Measurements from ENCODE around the gene TENM4.
A peak's percentile ranks its signal among the peaks of the same experiment; 100 is the strongest.

Gene TENM4

GRCh38 chr11:78802058-78802761 lies 638.6 kb downstream of the TENM4 start:
- DNase-seq = no peak

GRCh38 chr11:78801161-78801884 lies 639.5 kb downstream of the TENM4 start:
- DNase-seq = peak in 2 of 14 donors; percentile 43 to 45

DNA sequence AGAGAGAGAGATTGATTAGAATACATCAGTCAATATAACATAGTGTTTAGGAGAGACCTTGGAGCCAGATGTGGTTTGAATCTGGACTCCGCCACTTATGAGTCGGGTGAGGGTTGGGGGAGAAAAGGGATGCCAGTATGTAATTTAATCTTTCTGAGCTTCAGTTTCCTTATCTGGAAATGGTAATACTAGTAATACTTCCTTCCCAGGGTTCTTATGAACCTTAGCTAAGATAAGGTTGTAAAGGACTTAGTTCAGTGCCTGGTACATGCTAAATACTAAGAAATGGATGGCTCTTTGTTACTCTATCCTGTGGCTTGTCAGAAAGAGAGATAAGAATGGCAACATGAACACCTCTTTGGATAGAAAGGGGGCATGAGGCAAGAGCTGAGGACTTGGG lies 640.1 kb downstream of the TENM4 start:
- DNase-seq = no peak

DNA sequence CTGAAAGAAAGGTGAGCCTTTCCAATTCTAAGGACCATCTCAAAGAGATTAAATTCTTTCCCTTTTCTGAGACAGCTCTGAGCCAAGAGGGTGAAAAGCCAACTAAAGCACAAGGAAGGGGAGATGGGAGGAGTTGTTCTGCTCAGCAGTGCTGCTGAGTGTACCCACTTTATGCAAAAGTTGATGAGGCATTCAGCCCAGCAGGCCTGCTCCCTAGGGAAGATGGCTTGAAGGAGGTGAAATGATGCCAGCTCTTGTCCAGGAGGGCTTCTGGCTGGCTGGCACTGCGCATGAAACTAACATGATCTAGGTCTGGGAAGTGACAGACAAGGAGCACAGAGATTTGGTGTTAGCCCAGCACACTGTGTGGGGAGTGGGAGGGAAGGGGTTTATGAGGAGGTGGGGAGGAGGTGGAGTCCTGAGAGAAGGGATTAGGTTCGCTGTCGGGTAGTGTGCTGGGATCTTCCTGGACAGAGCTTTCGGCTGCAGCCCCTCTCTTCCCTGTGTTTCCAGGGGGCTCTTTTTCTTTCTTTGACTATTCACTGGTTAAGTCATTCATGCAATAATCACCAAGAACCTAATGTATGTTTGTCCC lies 640.6 kb downstream of the TENM4 start:
- no peak for DNase-seq

DNA sequence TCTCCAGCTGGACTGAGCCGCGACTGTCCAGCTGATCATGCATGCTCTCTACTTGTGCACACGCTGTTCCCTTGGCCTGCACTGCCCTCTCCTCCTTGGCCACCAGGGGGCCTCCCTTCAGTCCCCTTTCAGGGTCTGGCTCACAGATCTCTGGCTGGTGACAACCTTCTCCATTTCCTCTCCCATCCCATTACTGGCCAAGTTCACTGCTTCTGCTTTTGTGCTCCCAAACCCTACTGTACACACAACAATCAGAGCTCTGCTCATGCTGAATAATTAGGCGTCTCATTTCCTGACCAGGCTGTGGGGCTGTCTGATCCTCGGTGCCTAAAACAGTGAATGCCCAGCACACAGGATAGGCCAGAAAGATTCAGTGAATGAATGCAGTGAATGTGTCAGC lies 642.2 kb downstream of the TENM4 start:
- DNase-seq = peak in 10 of 14 donors; percentile 24 to 72 (median 60)

- no peak for DNase-seq
These were observed 643.3 kb downstream of the TENM4 start for GRCh38 chr11:78797559-78797958.

DNA sequence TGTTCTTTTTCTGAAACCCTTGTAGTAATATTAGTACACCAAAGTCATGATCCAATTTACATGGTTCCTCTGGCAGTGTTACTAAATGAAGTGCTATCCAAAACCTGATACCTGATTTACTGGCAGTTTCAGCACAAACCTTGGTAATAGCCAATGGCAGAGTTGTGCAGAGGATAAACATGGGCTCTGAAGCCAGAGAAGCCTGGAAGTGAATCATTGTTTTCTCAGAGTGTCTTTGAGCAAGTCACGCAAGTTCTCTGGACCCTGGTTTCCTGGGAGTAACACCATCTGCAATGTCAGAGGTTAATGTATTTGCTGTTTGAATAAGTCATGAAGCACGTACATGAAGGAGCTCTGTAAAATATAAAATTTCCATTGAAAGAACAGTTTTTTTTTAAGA lies 643.9 kb downstream of the TENM4 start:
- DNase-seq = no peak

DNA sequence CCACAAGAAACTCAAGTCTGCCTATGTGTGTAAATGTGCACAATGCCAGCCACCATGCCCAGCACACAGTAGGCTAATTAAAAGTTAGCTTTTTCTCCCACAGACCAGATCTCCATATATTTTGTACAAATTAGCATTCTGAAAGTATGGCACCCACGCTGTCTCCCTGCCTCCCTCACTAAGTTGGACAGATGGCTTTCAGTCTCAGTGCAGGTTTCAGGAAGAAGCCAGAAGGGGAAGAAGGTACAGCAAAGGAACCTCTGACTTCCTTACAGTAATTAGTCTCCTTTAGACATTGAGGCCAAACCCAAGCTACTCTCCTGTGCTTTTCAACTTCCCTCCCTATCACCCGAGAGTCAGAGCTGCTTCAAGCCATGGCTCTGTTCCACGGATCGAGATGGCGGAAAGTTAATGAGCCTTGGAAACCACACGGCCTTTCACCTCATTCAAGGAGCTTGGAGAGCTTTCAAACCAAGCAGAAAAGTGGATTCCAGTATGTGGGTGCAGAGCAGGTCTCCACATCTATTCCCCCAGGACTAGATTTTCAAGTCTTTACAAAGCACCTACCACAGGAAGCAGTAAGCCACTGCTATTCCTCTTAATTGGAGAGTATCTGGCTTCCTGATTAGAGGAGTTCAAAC lies 645.1 kb downstream of the TENM4 start:
- DNase-seq = no peak

DNA sequence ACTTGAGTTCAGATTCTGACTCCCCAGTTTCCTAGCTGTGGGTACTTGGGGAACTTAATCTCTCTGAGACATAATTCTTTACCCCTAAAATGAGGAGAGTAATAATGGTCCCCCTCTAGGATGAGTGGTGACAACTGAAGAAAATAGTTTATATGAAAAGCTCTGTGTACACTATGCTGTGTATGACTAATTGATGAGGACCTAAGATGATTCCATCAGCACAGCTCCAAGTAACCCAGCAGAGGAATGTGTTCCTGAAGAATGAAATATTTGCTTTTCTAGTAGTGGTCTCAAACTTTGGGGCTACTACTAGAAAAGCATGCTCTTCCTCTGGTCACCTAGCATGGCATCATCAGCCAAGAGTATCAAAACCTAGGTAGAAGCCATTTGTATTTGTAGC lies 648.9 kb downstream of the TENM4 start:
- no peak for DNase-seq

GRCh38 chr11:78791254-78791653 lies 649.6 kb downstream of the TENM4 start:
- DNase-seq = no peak

DNA sequence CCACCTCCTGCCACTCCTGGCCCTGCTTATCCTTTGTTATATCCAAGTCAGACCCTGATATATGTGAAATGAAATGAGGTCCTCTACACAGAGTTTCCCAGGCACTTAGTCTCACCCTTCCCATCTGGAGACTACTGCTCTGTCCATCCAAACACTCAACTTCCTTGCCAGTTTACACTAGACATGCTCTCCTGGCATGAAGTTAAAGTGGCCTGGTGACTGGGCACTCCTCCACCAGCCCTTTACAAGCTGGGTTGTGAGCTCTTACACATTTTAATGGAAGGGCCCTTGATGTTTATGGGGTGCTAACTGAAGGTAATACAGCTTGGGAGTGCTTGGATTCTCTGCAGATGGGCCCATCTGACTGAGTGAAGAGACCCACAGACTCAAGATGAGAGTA lies 650.0 kb downstream of the TENM4 start:
- DNase-seq = no peak

GRCh38 chr11:78789375-78789774 lies 651.5 kb downstream of the TENM4 start:
- no peak for DNase-seq

GRCh38 chr11:78788533-78788932 lies 652.3 kb downstream of the TENM4 start:
- no peak for DNase-seq

DNA sequence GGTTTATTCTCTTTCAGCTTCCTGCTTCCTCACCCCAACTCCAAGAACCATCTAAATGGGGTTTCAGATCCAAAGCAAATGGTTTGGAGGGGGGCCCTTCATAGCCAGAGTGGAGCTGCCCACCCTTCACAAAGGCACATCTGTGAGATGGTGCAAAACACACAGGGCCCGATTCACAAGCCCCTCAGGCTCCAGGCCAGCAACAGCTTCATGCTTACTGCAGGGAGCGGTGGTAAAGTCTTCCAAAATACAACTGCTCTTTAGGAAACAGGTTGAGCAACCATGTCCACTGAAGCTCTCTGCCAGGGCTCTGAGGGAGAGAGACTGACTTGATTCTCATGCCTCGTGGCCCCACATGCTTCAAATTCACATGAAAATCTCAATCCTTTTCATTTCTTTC lies 653.1 kb downstream of the TENM4 start:
- DNase-seq = peak in 1 of 14 donors; percentile 25

DNA sequence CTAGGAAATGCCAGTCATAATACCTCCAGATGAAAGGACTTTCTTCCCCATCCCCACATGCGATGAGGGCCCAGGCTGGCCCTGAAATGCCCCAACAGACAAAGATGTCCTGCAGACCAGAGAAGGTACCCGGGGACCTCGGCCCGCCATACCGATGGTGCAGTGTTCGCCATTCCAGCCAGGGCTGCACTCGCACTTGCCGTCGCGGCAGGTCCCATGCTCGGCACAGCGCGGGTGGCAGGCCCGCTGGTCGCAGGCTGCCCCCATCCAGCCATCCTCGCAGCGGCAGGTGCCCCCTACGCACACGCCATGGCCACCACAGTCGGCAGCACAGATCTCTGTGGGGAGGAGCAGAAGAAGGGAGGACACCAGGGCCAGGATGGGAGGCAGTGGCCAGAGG lies 654.1 kb downstream of the TENM4 start:
- no peak for DNase-seq

DNA sequence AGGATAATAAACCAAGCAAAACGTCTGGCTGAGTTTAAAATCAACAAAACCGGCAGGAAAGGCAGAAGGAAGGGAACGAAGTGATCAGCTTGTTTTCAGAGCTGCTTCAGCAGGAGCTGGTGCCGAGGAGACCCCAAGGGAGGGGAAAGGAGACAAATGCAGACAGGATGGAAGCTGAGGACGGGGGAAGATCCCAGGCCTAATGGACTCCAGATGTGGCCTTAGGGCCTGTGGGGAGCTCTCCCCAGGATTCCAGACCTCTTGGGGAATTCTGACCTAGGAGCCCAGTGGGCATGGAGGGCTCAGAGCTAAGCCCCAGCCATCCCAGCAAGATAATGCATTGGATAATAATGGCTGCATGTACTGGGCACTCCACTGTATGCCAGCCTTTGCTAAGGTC lies 654.7 kb downstream of the TENM4 start:
- no peak for DNase-seq

GRCh38 chr11:78784321-78785061 lies 656.3 kb downstream of the TENM4 start:
- DNase-seq = no peak

DNA sequence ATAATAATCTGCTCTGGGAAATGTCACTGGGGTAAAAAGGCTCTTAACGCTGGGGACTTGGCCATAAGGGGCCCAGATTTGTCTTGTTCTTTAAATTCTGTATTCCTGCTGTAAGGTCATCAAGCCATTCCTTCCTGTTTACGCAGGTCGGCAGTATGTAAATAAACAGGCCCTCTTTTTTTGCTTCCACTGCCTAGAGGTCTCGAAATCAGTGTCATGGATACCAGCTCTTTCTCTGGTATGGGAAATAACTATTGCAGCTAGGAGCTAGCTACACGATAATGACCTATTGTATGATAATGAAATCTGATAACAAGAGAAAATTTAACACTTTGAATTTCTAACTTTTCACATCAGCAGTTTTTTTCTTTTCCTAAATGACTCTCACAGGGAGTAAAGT lies 657.0 kb downstream of the TENM4 start:
- DNase-seq = no peak

GRCh38 chr11:78783301-78783700 lies 657.5 kb downstream of the TENM4 start:
- DNase-seq = no peak

DNA sequence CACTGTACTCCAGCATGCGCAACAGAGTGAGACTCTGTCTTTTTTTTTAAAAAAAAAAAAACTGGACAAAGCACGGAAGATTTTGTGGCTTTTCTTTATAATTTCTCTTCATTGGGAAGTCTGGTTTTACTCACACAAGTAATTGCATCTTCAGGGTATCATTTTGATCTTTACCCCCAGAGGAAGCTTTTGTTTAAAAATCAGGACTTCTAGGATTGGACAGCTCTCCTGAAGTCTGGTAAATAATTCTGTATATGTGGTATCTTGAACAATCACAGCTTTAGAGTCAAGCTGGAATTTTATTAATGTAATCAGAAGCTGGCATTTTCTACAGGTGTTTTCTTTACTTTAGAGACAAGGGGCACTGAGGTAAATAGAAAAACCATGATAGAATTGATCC lies 658.1 kb downstream of the TENM4 start:
- no peak for DNase-seq

- DNase-seq = no peak
These were observed 659.9 kb downstream of the TENM4 start for GRCh38 chr11:78780889-78781288.

DNA sequence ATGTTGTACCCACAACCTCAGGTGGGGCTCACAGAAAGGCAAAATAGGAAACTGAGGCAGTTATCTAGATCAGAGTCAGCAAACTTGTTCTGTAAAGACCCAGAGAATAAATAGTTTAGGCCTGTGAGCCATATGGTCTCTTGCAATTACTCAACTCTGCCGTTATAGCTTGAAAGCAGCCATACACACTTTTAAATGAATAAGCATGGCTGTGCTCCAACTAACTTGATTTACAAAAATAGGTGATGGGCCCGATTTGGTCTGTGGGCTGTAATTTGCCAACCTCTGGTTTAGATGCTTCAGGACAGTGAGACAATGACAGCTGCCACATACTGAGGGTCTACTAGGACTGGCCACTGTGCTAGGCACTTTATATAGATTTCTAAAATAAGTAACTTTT lies 667.3 kb downstream of the TENM4 start:
- DNase-seq = no peak

DNA sequence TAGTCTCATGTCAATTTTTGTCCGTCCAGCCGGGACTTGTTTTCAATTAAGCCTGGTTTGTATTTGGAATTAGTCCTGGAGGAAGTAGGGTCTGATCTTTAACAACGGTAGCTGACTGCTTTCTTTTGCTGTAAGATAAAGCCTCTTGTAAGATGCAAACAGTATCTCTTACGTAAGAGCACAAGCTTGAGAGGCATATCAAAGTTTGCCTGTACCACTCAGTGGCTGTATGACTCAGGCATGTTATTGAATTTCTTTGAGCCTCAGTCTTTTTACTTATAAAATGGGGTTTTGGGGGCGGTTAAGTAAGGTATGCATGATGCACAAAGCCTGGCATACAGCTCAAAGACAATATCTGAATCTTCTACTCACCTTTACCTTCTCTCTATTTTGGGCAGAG lies 667.8 kb downstream of the TENM4 start:
- no peak for DNase-seq
